Gastroesophageal sphincter (tissue), 3 donors: ENCODE results near the gene RPL35A.

ENCODE experiments used
- POLR2A ChIP-seq, 2 donors: fragments of 450-650 bp; IDR thresholded peaks; one replicate each; pipeline ENCODE4 v1.6.1; 2017; ENCODE audit warnings: antibody characterized with exemption in 2 of 2, mild to moderate bottlenecking in 2 of 2, moderate library complexity in 1 of 2
- TF ChIP-seq, protein P1 (sequence below), 4 experiments: fragments of 200-600 bp in 2 of 4; fragments of 450-650 bp in 2 of 4; sonication (generic) in 1 of 4; IDR thresholded peaks; one replicate each; pipeline ENCODE4 v1.5.1; 2017 to 2019; ENCODE audit warnings: antibody characterized with exemption in 4 of 4, mild to moderate bottlenecking in 2 of 4, moderate library complexity in 2 of 4

- TF ChIP-seq, protein P1, sequence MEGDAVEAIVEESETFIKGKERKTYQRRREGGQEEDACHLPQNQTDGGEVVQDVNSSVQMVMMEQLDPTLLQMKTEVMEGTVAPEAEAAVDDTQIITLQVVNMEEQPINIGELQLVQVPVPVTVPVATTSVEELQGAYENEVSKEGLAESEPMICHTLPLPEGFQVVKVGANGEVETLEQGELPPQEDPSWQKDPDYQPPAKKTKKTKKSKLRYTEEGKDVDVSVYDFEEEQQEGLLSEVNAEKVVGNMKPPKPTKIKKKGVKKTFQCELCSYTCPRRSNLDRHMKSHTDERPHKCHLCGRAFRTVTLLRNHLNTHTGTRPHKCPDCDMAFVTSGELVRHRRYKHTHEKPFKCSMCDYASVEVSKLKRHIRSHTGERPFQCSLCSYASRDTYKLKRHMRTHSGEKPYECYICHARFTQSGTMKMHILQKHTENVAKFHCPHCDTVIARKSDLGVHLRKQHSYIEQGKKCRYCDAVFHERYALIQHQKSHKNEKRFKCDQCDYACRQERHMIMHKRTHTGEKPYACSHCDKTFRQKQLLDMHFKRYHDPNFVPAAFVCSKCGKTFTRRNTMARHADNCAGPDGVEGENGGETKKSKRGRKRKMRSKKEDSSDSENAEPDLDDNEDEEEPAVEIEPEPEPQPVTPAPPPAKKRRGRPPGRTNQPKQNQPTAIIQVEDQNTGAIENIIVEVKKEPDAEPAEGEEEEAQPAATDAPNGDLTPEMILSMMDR (IDR thresholded peaks at IDR 0.05), result no peak
- TF ChIP-seq POLR2A (IDR thresholded peaks at IDR 0.05), result peak; percentile 64 to 74
Observed at GRCh38 chr3:197959891-197960693, 10.1 kb downstream of the RPL35A start, which contains the start of gene LMLN.
